Sigmoid colon (tissue), 4 donors: ENCODE measurements around the gene CLBA1.
"Not testable (repeated sequence)": the region's sequence is repeated elsewhere in the genome, so short reads cannot be mapped to it uniquely, and the experiment has no call there.

Experiments used
- CTCF ChIP-seq, 4 experiments: fragments of 450-650 bp in 3 of 4; fragments of 200-600 bp in 1 of 4; IDR thresholded peaks; one replicate each; pipeline ENCODE4 v1.5.1; 2016 to 2019; ENCODE audit warnings: antibody characterized with exemption in 4 of 4, mild to moderate bottlenecking in 3 of 4, moderate library complexity in 2 of 4
- EP300 ChIP-seq, 4 donors: sonication (generic); formaldehyde crosslinking; IDR thresholded peaks; one replicate each; pipeline ENCODE4 v1.6.1; 2017; ENCODE audit warnings: antibody characterized with exemption in 4 of 4
- POLR2A ChIP-seq, 2 donors: fragments of 450-650 bp; IDR thresholded peaks; one replicate each; pipeline ENCODE4 v1.6.1; 2016; ENCODE audit warnings: antibody characterized with exemption in 2 of 2, mild to moderate bottlenecking in 2 of 2, moderate library complexity in 2 of 2
- POLR2AphosphoS5 ChIP-seq, 4 donors: sonication (generic); formaldehyde crosslinking; IDR thresholded peaks; one replicate each; pipeline ENCODE4 v1.6.1; 2017; ENCODE audit warnings: antibody characterized with exemption in 4 of 4

GRCh38 chr14:104944436-104945205 is 41.0 kb upstream of the CLBA1 start:
- not testable (repeated sequence) for TF ChIP-seq EP300, CTCF, POLR2AphosphoS5, POLR2A (IDR thresholded peaks at IDR 0.05)
